Activated CD4-positive, alpha-beta memory T cell treated with anti-CD3 and anti-CD28 coated beads, Interleukin-2, amount 10 ng/mL, durations not matched to agents 7 days and 5 days (primary cell): ENCODE data around the gene KDF1. TPM values are rescaled to one million over a fixed set of nuclear protein-coding genes. Genes with fewer than 3 reads are reported as not detected.

ENCODE experiments used
- CTCF ChIA-PET: fragments of 350-600 bp; sonication (Branson Sonifier 250); formaldehyde crosslinking; loops from one replicate; lab custom pipeline; 2021; ENCODE audit warnings: antibody characterized with exemption, inconsistent platforms; lab: Charles Lee
- POLR2A ChIA-PET: fragments of 350-600 bp; sonication (Branson Sonifier 250); formaldehyde crosslinking; loops from one replicate; lab custom pipeline; 2021; ENCODE audit warnings: antibody characterized with exemption; lab: Charles Lee
- DNase-seq: peaks from one replicate; pipeline ENCODE4 v3.0.0-alpha.2; 2020
- H3K27ac Mint-ChIP-seq: one replicate; pipeline ENCODE4 v1.8.0; 2021; ENCODE audit warnings: mild to moderate bottlenecking, mixed read lengths
- H3K27me3 Mint-ChIP-seq: one replicate; pipeline ENCODE4 v1.8.0; 2021; ENCODE audit warnings: mixed read lengths
- H3K36me3 Mint-ChIP-seq: one replicate; pipeline ENCODE4 v1.8.0; 2021; ENCODE audit warnings: low read depth, mixed read lengths
- H3K4me1 Mint-ChIP-seq: one replicate; pipeline ENCODE4 v1.8.0; 2021; ENCODE audit warnings: mixed read lengths
- H3K4me3 Mint-ChIP-seq: one replicate; pipeline ENCODE4 v1.8.0; 2021; ENCODE audit warnings: mild to moderate bottlenecking, mixed read lengths
- H3K9me3 Mint-ChIP-seq: one replicate; pipeline ENCODE4 v1.8.0; 2021; ENCODE audit warnings: mixed read lengths
- total RNA-seq, 2 experiments: library from RNA; stranded (reverse); gene quantifications; one replicate each; pipeline ENCODE4 v1.2.3, GENCODE V29; 2021

Gene KDF1
- total RNA-seq, 2 experiments from 2014 or later, result 0.13 TPM; not detected in 1

GRCh38 chr1:26942656-26943055 lies 17.6 kb downstream of the KDF1 start:
- Mint-ChIP-seq H3K9me3 (no peaks in the 10 kb centered on the region), H3K4me1 (peaks cover 5% of the 10 kb centered on the region), H3K36me3 (peaks cover 44% of the 10 kb centered on the region), H3K27ac (no peak overlapping the region), H3K27me3 (no peaks in the 10 kb centered on the region), H3K4me3 (no peak overlapping the region)
- ChIA-PET CTCF (interaction anchor here (0.6 kb wide), 1 partner anchor 344 kb away, joined by 4 read pairs; no protein-coding TSS in a partner anchor), POLR2A (interaction anchor here (0.6 kb wide), 1 partner anchor 125 kb away, joined by 3 read pairs; no protein-coding TSS in a partner anchor)
- no peak for DNase-seq

- ChIA-PET POLR2A (no interaction called here), CTCF (interaction anchor here (1.0 kb wide), 1 partner anchor 12 kb away, joined by 4 read pairs; no protein-coding TSS in a partner anchor)
- DNase-seq, result no peak
- no peaks in the 10 kb centered on the region for H3K27me3 Mint-ChIP-seq
- H3K36me3 Mint-ChIP-seq, result peaks cover 48% of the 10 kb centered on the region
- H3K9me3 Mint-ChIP-seq, result no peaks in the 10 kb centered on the region
- no peak overlapping the region for H3K4me3 Mint-ChIP-seq
- no peak overlapping the region for H3K27ac Mint-ChIP-seq
- peaks cover 5% of the 10 kb centered on the region for H3K4me1 Mint-ChIP-seq
Measured at GRCh38 chr1:26941311-26941710, 19.0 kb downstream of the KDF1 start.

GRCh38 chr1:26938659-26939025 lies 21.6 kb downstream of the KDF1 start:
- no peak for DNase-seq
- ChIA-PET CTCF (no interaction called here), POLR2A (interaction anchor here (1.3 kb wide), 1 partner anchor 38 kb away, joined by 4 read pairs; the partner anchor contains the start of gene GPATCH3)
- Mint-ChIP-seq H3K36me3 (peaks cover 42% of the 10 kb centered on the region), H3K27me3 (no peaks in the 10 kb centered on the region), H3K27ac (no peak overlapping the region), H3K9me3 (no peaks in the 10 kb centered on the region), H3K4me3 (no peak overlapping the region), H3K4me1 (peaks cover 5% of the 10 kb centered on the region)

GRCh38 chr1:26938004-26938658 lies 22.1 kb downstream of the KDF1 start:
- no peak overlapping the region for H3K27ac Mint-ChIP-seq
- H3K9me3 Mint-ChIP-seq, result no peaks in the 10 kb centered on the region
- peaks cover 38% of the 10 kb centered on the region for H3K36me3 Mint-ChIP-seq
- DNase-seq, result no peak
- POLR2A ChIA-PET, result interaction anchor here (1.3 kb wide), 1 partner anchor 38 kb away, joined by 4 read pairs; the partner anchor contains the start of gene GPATCH3
- no peak overlapping the region for H3K4me3 Mint-ChIP-seq
- peaks cover 5% of the 10 kb centered on the region for H3K4me1 Mint-ChIP-seq
- CTCF ChIA-PET, result no interaction called here
- H3K27me3 Mint-ChIP-seq, result no peaks in the 10 kb centered on the region

- Mint-ChIP-seq H3K27me3 (no peaks in the 10 kb centered on the region), H3K9me3 (no peaks in the 10 kb centered on the region), H3K27ac (no peak overlapping the region), H3K4me3 (no peak overlapping the region), H3K4me1 (peaks cover 5% of the 10 kb centered on the region), H3K36me3 (peaks cover 36% of the 10 kb centered on the region)
- CTCF ChIA-PET, result no interaction called here
- POLR2A ChIA-PET, result interaction anchor here (0.7 kb wide), 1 partner anchor 9 kb away, joined by 3 read pairs; no protein-coding TSS in a partner anchor
- no peak for DNase-seq
Measured at GRCh38 chr1:26936823-26937222, 23.4 kb downstream of the KDF1 start.

GRCh38 chr1:26932531-26932930 lies 27.7 kb downstream of the KDF1 start:
- H3K4me1 Mint-ChIP-seq, result no peaks in the 10 kb centered on the region
- POLR2A ChIA-PET, result no interaction called here
- DNase-seq, result no peak
- CTCF ChIA-PET, result no interaction called here
- H3K9me3 Mint-ChIP-seq, result no peaks in the 10 kb centered on the region
- H3K27me3 Mint-ChIP-seq, result no peaks in the 10 kb centered on the region
- no peak overlapping the region for H3K27ac Mint-ChIP-seq
- no peak overlapping the region for H3K4me3 Mint-ChIP-seq
- H3K36me3 Mint-ChIP-seq, result peaks cover 48% of the 10 kb centered on the region

- CTCF ChIA-PET, result no interaction called here
- Mint-ChIP-seq H3K27ac (no peak overlapping the region), H3K4me1 (peaks cover 43% of the 10 kb centered on the region), H3K9me3 (no peaks in the 10 kb centered on the region), H3K4me3 (peak overlapping the region; percentile 97), H3K27me3 (no peaks in the 10 kb centered on the region), H3K36me3 (peaks cover 38% of the 10 kb centered on the region)
- POLR2A ChIA-PET, result interaction anchor here (1.0 to 2.0 kb wide), 2 partner anchors 10 to 35 kb away, joined by 3 to 8 read pairs; partner anchors contain the start of genes GPN2 and NR0B2
- DNase-seq, result no peak
Measured at GRCh38 chr1:26923711-26924110, 36.6 kb downstream of the KDF1 start.

- H3K27me3 Mint-ChIP-seq, result no peaks in the 10 kb centered on the region
- H3K4me3 Mint-ChIP-seq, result peak overlapping the region; percentile 97
- peaks cover 30% of the 10 kb centered on the region for H3K36me3 Mint-ChIP-seq
- no peaks in the 10 kb centered on the region for H3K9me3 Mint-ChIP-seq
- ChIA-PET CTCF (no interaction called here), POLR2A (interaction anchor here (2.0 to 2.9 kb wide), 2 partner anchors 23 to 34 kb away, joined by 8 to 34 read pairs; partner anchors contain the start of genes GPATCH3 and GPN2)
- no peak for DNase-seq
- peaks cover 43% of the 10 kb centered on the region for H3K4me1 Mint-ChIP-seq
- H3K27ac Mint-ChIP-seq, result peak overlapping the region; percentile 89
Measured at GRCh38 chr1:26922901-26923300, 37.4 kb downstream of the KDF1 start.

- Mint-ChIP-seq H3K9me3 (no peaks in the 10 kb centered on the region), H3K36me3 (peaks cover 26% of the 10 kb centered on the region), H3K4me1 (peaks cover 43% of the 10 kb centered on the region), H3K27me3 (no peaks in the 10 kb centered on the region), H3K4me3 (peak overlapping the region; percentile 97), H3K27ac (peak overlapping the region; percentile 89)
- no peak for DNase-seq
- POLR2A ChIA-PET, result interaction anchor here (0.8 to 2.9 kb wide), 5 partner anchors 19 to 56 kb away, joined by 3 to 34 read pairs (median 5); partner anchors contain the start of genes GPATCH3 and GPN2
- CTCF ChIA-PET, result no interaction called here
Measured at GRCh38 chr1:26922431-26922729, 37.9 kb downstream of the KDF1 start.

GRCh38 chr1:26921540-26922430 lies 38.5 kb downstream of the KDF1 start, which contains the start of gene NUDC:
TSS of gene NUDC (plus strand) at chr1:26921743. CDS start at chr1:26921849, 106 bp downstream.
- Mint-ChIP-seq H3K9me3 (no peaks in the 10 kb centered on the region), H3K36me3 (peaks cover 23% of the 10 kb centered on the region), H3K4me1 (peaks cover 40% of the 10 kb centered on the region), H3K4me3 (peak within 1 kb of the TSS; percentile 97), H3K27me3 (no peaks in the 10 kb centered on the region), H3K27ac (peak within 1 kb of the TSS; percentile 89)
- CTCF ChIA-PET, result interaction anchor here (0.6 to 1.8 kb wide), 3 partner anchors 22 to 75 kb away, joined by 4 to 5 read pairs (median 4); partner anchors contain the start of gene GPATCH3
- POLR2A ChIA-PET, result interaction anchor here (0.5 to 2.9 kb wide), 13 partner anchors 13 to 445 kb away, joined by 3 to 34 read pairs (median 3); partner anchors contain the start of genes GPATCH3 and GPN2
- peak; percentile 98 for DNase-seq

- H3K9me3 Mint-ChIP-seq, result no peaks in the 10 kb centered on the region
- no peaks in the 10 kb centered on the region for H3K27me3 Mint-ChIP-seq
- DNase-seq, result no peak
- peaks cover 40% of the 10 kb centered on the region for H3K4me1 Mint-ChIP-seq
- peak overlapping the region; percentile 97 for H3K4me3 Mint-ChIP-seq
- H3K27ac Mint-ChIP-seq, result peak overlapping the region; percentile 89
- peaks cover 16% of the 10 kb centered on the region for H3K36me3 Mint-ChIP-seq
- POLR2A ChIA-PET, result interaction anchor here (1.0 to 2.9 kb wide), 8 partner anchors 13 to 445 kb away, joined by 3 to 34 read pairs (median 4); partner anchors contain the start of genes GPATCH3 and GPN2
- CTCF ChIA-PET, result interaction anchor here (0.6 to 1.8 kb wide), 3 partner anchors 21 to 76 kb away, joined by 4 to 5 read pairs (median 4); partner anchors contain the start of gene GPATCH3
Measured at GRCh38 chr1:26921126-26921539, 39.1 kb downstream of the KDF1 start.

GRCh38 chr1:26915204-26915842 lies 44.9 kb downstream of the KDF1 start:
- H3K4me1 Mint-ChIP-seq, result peaks cover 3% of the 10 kb centered on the region

More at GRCh38 chr1:26915204-26915842, 44.9 kb downstream of the KDF1 start:
- DNase-seq, result no peak
- no peak overlapping the region for H3K27ac Mint-ChIP-seq
- H3K27me3 Mint-ChIP-seq, result no peaks in the 10 kb centered on the region
- ChIA-PET CTCF (interaction anchor here (0.6 kb wide), 1 partner anchor 47 kb away, joined by 3 read pairs; no protein-coding TSS in a partner anchor), POLR2A (interaction anchor here (1.4 to 2.5 kb wide), 2 partner anchors 14 to 15 kb away, joined by 4 to 7 read pairs; partner anchors contain the start of gene GPATCH3)
- H3K4me3 Mint-ChIP-seq, result no peak overlapping the region
- no peaks in the 10 kb centered on the region for H3K36me3 Mint-ChIP-seq
- no peaks in the 10 kb centered on the region for H3K9me3 Mint-ChIP-seq
